OCI-M2 (cell line): ENCODE results near the gene KHDC1.
"Not testable (repeated sequence)": the region's sequence is repeated elsewhere in the genome, so short reads cannot be mapped to it uniquely, and the experiment has no call there.

Experiments
- DNase-seq: peaks from one replicate; lab custom pipeline; 2025; ENCODE audit not compliant: unreplicated experiment; lab: John Stamatoyannopoulos, UW

The KHDC1 gene

GRCh38 chr6:73262671-73263569 lies at the start of gene KHDC1:
Gene KHDC1, minus strand, starts transcription at chr6:73263196. Its CDS starts 20,679 bp downstream, at chr6:73242517.
- no peak for DNase-seq

DNA sequence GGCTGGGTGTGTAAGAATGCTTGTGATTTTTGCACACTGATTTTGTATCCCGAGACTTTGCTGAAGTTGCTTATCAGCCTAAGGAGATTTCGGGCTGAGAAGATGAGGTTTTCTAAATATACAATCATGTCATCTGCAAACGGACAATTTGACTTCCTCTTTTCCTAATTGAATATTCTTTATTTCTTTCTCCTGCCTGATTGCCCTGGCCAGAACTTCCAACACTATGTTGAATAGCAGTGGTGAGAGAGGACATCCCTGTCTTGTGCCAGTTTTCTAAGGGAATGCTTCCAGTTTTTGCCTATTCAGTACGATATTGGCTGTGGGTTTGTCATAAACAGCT lies 47.5 kb upstream of the KHDC1 start:
- DNase-seq, result not testable (repeated sequence)

GRCh38 chr6:73309785-73310502 lies 46.9 kb upstream of the KHDC1 start:
- DNase-seq, result no peak

DNA sequence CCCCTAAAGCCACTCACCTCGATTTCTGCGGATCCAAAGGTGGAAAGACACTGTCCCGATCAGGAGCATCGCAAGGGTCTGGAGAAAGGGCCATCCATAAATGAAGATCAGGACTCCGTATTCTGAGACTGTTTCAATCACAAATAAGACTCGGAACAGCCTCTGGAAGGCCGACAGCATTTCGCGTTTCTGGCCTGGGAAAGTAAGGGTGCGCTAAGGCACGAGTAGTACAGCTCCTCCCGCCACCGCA lies 46.5 kb upstream of the KHDC1 start:
- no peak for DNase-seq

GRCh38 chr6:73308712-73309534 lies 45.9 kb upstream of the KHDC1 start:
- DNase-seq, result no peak

DNA sequence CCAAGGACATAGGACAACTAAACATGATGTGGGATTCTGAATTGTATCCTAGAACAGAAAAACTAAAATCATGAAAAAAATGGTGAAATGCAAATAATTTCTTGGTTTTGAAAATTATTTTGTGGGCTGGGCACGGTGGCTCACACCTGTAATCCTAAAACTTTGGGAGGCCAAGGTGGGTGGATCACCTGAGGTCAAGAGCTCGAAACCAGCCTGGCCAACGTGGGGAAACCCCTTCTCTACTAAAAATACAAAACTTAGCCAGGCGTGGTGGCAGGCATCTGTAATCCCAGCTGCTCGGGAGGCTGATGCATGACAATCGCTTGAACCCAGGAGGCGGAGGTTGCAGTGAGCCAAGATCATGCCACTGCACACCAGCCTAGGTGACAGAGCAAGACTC lies 40.8 kb upstream of the KHDC1 start:
- not testable (repeated sequence) for DNase-seq

GRCh38 chr6:73302339-73302738 lies 39.3 kb upstream of the KHDC1 start:
- no peak for DNase-seq

- DNase-seq, result no peak
These were observed 36.4 kb upstream of the KHDC1 start for GRCh38 chr6:73299151-73299971.

DNA sequence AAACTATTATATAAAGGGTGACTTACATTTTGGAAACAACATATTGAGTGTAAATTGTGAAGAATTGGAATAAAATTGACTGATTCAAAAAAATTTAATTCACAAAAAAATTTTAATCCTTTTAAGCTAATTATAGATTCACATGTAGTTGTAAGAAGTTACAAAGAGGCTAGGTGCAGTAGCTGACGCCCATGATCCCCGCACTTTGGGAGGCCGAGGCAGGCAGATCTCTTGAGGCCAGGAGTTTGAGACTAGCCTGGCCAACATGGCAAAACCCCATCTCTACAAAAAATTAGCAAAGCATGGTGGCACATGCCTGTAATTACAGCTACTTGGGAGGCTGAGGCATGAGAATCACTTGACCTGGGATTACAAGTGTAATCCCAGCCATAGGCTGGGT lies 30.3 kb upstream of the KHDC1 start:
- DNase-seq, result no peak

GRCh38 chr6:73290435-73290834 lies 27.4 kb upstream of the KHDC1 start:
- DNase-seq, result no peak

DNA sequence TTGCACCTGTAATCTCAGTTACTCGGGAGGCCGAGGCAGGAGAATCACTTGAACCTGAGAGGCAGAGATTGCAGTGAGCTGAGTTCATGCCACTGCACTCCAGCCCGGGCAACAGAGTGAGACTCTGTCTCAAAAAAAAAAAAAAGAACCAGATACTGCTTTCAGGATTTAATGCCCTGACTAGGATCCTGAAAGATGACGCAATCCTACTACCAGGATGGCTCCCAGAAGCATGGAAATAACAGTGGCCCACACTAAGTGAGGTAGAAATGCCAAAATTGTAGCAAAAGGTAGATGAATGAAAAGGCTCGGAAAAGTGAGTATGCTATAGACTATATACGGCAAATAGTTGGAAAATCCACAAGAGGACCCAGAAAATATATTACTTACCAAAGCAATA lies 23.8 kb upstream of the KHDC1 start:
- no peak for DNase-seq

GRCh38 chr6:73285674-73286283 lies 22.8 kb upstream of the KHDC1 start:
- no peak for DNase-seq

DNA sequence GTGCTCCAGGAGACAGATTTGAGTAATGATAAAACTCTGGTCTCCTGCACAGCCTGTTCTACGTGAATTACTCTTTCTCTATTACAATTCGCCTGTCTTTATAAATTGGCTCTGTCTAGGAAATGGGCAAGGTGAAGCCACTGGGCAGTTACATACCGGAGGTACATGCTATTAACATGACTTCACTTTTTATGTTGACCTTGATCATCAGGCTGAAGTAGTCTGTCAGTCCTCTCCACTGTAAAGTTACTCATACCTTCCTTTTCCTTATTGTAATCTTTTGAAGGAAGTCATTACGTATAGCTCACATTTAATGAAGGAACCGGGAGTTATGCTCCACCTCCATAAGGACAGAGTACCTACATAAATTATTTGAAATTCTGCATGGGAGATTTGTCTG lies 19.9 kb upstream of the KHDC1 start:
- DNase-seq, result no peak

GRCh38 chr6:73281684-73282083 lies 18.7 kb upstream of the KHDC1 start:
- DNase-seq, result not testable (repeated sequence)

DNA sequence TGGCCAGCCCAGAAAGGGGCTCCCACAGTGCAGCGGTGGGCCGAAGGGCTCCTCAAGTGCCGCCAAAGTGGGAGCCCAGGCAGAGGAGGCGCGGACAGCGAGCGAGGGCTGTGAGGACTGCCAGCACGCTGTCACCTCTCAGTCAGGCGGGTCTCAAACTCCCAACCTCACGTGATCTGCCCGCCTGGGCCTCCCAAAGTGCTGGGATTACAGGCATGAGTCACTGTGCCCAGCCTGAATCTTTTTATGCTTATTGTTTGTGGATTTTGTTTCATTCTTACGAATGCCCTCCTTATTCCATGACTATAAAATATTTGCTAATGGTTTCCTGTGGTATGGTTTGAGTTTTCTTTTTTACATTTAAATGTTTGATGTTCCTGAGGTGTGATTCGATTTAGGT lies 6.3 kb upstream of the KHDC1 start:
- DNase-seq, result not testable (repeated sequence)

DNA sequence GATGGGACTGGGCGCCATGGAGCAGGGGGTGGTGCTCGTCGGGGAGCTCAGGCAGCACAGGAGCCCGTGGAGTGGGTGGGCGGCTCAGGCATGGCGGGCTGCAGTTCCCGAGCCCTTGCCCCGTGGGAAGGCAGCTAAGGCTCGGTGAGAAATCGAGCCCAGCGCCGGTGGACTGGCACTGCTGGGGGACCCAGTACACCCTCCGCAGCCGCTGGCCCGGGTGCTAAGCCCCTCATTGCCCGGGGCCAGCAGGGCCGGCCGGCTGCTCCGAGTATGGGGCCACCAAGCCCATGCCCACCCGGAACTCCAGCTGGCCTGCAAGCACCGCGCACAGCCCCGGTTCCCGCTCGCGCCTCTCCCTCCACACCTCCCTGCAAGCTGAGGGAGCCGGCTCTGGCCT lies 5.9 kb upstream of the KHDC1 start:
- DNase-seq, result not testable (repeated sequence)

- DNase-seq, result no peak
These were observed 1.4 kb upstream of the KHDC1 start for GRCh38 chr6:73264446-73264845.

DNA sequence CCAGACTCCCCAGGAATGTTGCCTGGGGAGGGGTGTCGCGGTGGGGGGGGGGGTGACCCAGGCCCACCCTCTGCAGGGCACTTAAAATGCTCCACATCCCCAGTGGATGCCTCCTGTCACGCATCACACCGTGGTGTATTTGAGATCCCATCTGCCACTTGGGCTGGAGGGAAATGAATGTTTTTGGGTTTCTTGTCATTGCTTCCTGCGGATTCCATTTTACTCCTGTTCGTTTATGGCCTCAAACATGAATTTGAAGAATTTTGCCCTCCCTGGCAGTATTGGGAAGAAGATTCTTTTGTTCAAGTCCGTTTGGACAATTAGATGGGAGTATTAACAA lies 544 bp upstream of the KHDC1 start:
- no peak for DNase-seq

DNA sequence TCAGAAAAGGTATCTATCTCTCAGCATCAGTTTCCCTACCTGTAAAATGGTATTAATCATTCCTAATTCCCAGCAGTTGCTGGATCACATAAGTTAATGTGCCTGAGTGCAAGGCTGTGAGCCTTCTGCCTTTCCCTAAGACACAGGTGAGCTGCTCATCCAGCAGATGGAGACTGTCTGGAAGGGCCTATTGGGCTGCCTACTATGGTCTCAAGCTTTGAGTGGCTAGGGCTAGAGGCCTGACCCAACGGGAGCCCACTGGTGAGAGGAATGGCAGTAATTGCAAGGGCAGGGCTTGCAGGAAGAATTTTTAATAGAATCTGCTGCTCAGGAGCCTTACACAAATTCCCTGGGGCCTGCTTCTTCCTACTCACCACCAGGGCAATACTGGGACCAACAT lies 4.3 kb downstream of the KHDC1 start:
- DNase-seq, result no peak

DNA sequence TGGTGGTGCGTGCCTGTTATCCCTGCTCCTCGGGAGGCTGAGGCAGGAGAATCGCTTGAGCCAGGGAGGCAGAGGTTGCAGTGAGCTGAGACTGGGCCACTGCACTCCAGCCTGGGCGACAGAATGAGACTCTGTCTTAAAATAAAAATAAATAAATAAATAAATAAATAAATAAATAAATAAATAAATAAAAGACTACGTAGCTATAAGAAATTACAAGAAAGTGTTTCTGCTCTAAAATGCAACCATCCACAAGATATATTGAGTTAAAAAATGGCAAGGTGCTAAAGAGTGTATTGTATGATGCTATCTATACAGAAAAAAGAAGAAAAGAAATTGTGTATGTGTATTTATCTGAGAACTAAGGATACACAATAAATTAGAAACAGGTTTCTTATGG lies 8.7 kb downstream of the KHDC1 start:
- not testable (repeated sequence) for DNase-seq

- DNase-seq, result no peak
These were observed 10.3 kb downstream of the KHDC1 start for GRCh38 chr6:73252703-73253102.
